SK-N-SH treated with all-trans-retinoic acid at 6 μM for 48 hours (cell line): ENCODE measurements around the gene PYDC1.

Source experiments
- ATAC-seq: fragments of 200-7000 bp; cut with Tn5 transposase; 3 replicates; pipeline ENCODE4 v1.9.1; 2020; ENCODE audit warnings: mild to moderate bottlenecking, moderate library complexity
- ARNTL ChIP-seq: fragments of 450-650 bp; formaldehyde crosslinking; IDR thresholded peaks from 2 replicates; pipeline ENCODE4 v1.5.0; 2020; ENCODE audit warnings: low read depth, mild to moderate bottlenecking, moderate library complexity, borderline replicate concordance
- BACH2 ChIP-seq: fragments of 250-450 bp; sonication (Bioruptor Pico); IDR thresholded peaks from 2 replicates; pipeline ENCODE4 v1.9.0; 2021; ENCODE audit warnings: mild to moderate bottlenecking, borderline replicate concordance
- CREB5 ChIP-seq: fragments of 250-450 bp; sonication (Bioruptor Pico); IDR thresholded peaks from 2 replicates; pipeline ENCODE4 v1.5.1; 2020; ENCODE audit warnings: low read depth, mild to moderate bottlenecking, moderate library complexity
- CSDC2 ChIP-seq: fragments of 250-450 bp; sonication (Bioruptor Pico); IDR thresholded peaks from 2 replicates; pipeline ENCODE4 v1.5.0; 2020; ENCODE audit warnings: mild to moderate bottlenecking, moderate library complexity
- ESRRG ChIP-seq: fragments of 250-450 bp; sonication (Bioruptor Pico); IDR thresholded peaks from 2 replicates; pipeline ENCODE4 v1.6.1; 2021; ENCODE audit warnings: mild to moderate bottlenecking
- GLIS3 ChIP-seq: fragments of 250-450 bp; sonication (Bioruptor Pico); IDR thresholded peaks from 2 replicates; pipeline ENCODE4 v1.5.0; 2020; ENCODE audit warnings: mild to moderate bottlenecking, moderate library complexity
- ISL1 ChIP-seq: fragments of 250-450 bp; sonication (Bioruptor Pico); IDR thresholded peaks from 2 replicates; pipeline ENCODE4 v2.1.2; 2022; ENCODE audit warnings: mild to moderate bottlenecking, moderate library complexity
- PPARA ChIP-seq: fragments of 250-450 bp; sonication (Bioruptor Pico); IDR thresholded peaks from 2 replicates; pipeline ENCODE4 v1.5.0; 2020; ENCODE audit warnings: mild to moderate bottlenecking, borderline replicate concordance
- RARB ChIP-seq: fragments of 250-450 bp; sonication (Bioruptor Pico); IDR thresholded peaks from 2 replicates; pipeline ENCODE4 v1.8.0; 2021; ENCODE audit warnings: mild to moderate bottlenecking, moderate library complexity
- SNAI2 ChIP-seq: fragments of 250-450 bp; sonication (Bioruptor Pico); IDR thresholded peaks from 2 replicates; pipeline ENCODE4 v1.5.0; 2020; ENCODE audit warnings: mild to moderate bottlenecking, moderate library complexity
- TCF4 ChIP-seq: fragments of 250-450 bp; sonication (Bioruptor Pico); IDR thresholded peaks from 2 replicates; pipeline ENCODE4 v1.8.0; 2021; ENCODE audit warnings: mild to moderate bottlenecking, moderate library complexity, borderline replicate concordance
- TOX ChIP-seq: fragments of 250-450 bp; sonication (Bioruptor Pico); IDR thresholded peaks from 2 replicates; pipeline ENCODE4 v1.8.0; 2021; ENCODE audit warnings: mild to moderate bottlenecking, moderate library complexity, borderline replicate concordance
- TSHZ2 ChIP-seq: fragments of 250-450 bp; sonication (Bioruptor Pico); IDR thresholded peaks from 2 replicates; pipeline ENCODE4 v1.5.0; 2020; ENCODE audit warnings: mild to moderate bottlenecking, moderate library complexity
- ZC3H10 ChIP-seq: fragments of 250-450 bp; sonication (Bioruptor Pico); IDR thresholded peaks from 2 replicates; pipeline ENCODE4 v1.5.1; 2021; ENCODE audit warnings: mild to moderate bottlenecking, moderate library complexity
- ZFP3 ChIP-seq: fragments of 250-450 bp; sonication (Bioruptor Pico); IDR thresholded peaks from 2 replicates; pipeline ENCODE4 v1.5.0; 2020; ENCODE audit warnings: mild to moderate bottlenecking, moderate library complexity
- ZFP30 ChIP-seq: fragments of 450-650 bp; formaldehyde crosslinking; IDR thresholded peaks from 2 replicates; pipeline ENCODE4 v1.5.0; 2022; ENCODE audit warnings: mild to moderate bottlenecking, moderate library complexity
- ZNF565 ChIP-seq: fragments of 450-650 bp; formaldehyde crosslinking; conservative IDR thresholded peaks from 2 replicates; pipeline ENCODE4 v1.5.0; 2020; ENCODE audit warnings: low read depth, mild to moderate bottlenecking, moderate library complexity
- ZNF70 ChIP-seq: fragments of 450-650 bp; formaldehyde crosslinking; IDR thresholded peaks from 2 replicates; pipeline ENCODE4 v1.5.0; 2020; ENCODE audit warnings: mild to moderate bottlenecking, moderate library complexity
- ZNF8 ChIP-seq: fragments of 450-650 bp; formaldehyde crosslinking; IDR thresholded peaks from 2 replicates; pipeline ENCODE4 v1.5.0; 2020; ENCODE audit warnings: mild to moderate bottlenecking, moderate library complexity
- TF ChIP-seq, protein P1 (sequence below): fragments of 250-450 bp; sonication (Bioruptor Pico); IDR thresholded peaks from 2 replicates; pipeline ENCODE4 v1.8.0; 2020; ENCODE audit warnings: mild to moderate bottlenecking, moderate library complexity, borderline replicate concordance
- TF ChIP-seq, protein P2 (sequence below): fragments of 250-450 bp; sonication (Bioruptor Pico); IDR thresholded peaks from 2 replicates; pipeline ENCODE4 v1.5.1; 2021; ENCODE audit warnings: mild to moderate bottlenecking, moderate library complexity

PYDC1 gene

GRCh38 chr16:31229501-31229900, 12.6 kb upstream of the PYDC1 start:
- ATAC-seq, result no peak
- TF ChIP-seq, protein P1, sequence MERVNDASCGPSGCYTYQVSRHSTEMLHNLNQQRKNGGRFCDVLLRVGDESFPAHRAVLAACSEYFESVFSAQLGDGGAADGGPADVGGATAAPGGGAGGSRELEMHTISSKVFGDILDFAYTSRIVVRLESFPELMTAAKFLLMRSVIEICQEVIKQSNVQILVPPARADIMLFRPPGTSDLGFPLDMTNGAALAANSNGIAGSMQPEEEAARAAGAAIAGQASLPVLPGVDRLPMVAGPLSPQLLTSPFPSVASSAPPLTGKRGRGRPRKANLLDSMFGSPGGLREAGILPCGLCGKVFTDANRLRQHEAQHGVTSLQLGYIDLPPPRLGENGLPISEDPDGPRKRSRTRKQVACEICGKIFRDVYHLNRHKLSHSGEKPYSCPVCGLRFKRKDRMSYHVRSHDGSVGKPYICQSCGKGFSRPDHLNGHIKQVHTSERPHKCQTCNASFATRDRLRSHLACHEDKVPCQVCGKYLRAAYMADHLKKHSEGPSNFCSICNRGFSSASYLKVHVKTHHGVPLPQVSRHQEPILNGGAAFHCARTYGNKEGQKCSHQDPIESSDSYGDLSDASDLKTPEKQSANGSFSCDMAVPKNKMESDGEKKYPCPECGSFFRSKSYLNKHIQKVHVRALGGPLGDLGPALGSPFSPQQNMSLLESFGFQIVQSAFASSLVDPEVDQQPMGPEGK (CRISPR knock-in tag), result no peak
- TF ChIP-seq ZNF8, result no peak
- no peak for TF ChIP-seq ZFP3
- TF ChIP-seq PPARA (CRISPR knock-in tag), result no peak
- no peak for TF ChIP-seq TCF4 (CRISPR knock-in tag)
- TF ChIP-seq SNAI2 (CRISPR knock-in tag), result no peak
- TF ChIP-seq ARNTL (CRISPR knock-in tag), result no peak
- TF ChIP-seq GLIS3 (CRISPR knock-in tag), result no peak
- TF ChIP-seq ZNF565, result no peak
- no peak for TF ChIP-seq ISL1 (CRISPR knock-in tag)
- TF ChIP-seq RARB (CRISPR knock-in tag), result no peak
- TF ChIP-seq ESRRG, result no peak
- no peak for TF ChIP-seq CSDC2 (CRISPR knock-in tag)
- TF ChIP-seq ZC3H10 (CRISPR knock-in tag), result no peak
- no peak for TF ChIP-seq ZNF70
- no peak for TF ChIP-seq TOX

- ATAC-seq, result no peak
Observed at GRCh38 chr16:31228206-31228605, 11.3 kb upstream of the PYDC1 start.

GRCh38 chr16:31225193-31225592, 8.3 kb upstream of the PYDC1 start:
- ATAC-seq, result no peak
- no peak for TF ChIP-seq CREB5 (CRISPR knock-in tag)
- no peak for TF ChIP-seq BACH2
- TF ChIP-seq TOX, result no peak
- no peak for TF ChIP-seq TSHZ2
- no peak for TF ChIP-seq SNAI2 (CRISPR knock-in tag)

More at GRCh38 chr16:31228206-31228605, 11.3 kb upstream of the PYDC1 start:
- TF ChIP-seq TCF4 (CRISPR knock-in tag) (no peak), ZFP30 (no peak), ISL1 (CRISPR knock-in tag) (no peak), CREB5 (CRISPR knock-in tag) (no peak), TSHZ2 (no peak), ZNF70 (no peak)
- TF ChIP-seq, protein P2, sequence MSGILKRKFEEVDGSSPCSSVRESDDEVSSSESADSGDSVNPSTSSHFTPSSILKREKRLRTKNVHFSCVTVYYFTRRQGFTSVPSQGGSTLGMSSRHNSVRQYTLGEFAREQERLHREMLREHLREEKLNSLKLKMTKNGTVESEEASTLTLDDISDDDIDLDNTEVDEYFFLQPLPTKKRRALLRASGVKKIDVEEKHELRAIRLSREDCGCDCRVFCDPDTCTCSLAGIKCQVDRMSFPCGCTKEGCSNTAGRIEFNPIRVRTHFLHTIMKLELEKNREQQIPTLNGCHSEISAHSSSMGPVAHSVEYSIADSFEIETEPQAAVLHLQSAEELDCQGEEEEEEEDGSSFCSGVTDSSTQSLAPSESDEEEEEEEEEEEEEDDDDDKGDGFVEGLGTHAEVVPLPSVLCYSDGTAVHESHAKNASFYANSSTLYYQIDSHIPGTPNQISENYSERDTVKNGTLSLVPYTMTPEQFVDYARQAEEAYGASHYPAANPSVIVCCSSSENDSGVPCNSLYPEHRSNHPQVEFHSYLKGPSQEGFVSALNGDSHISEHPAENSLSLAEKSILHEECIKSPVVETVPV (CRISPR knock-in tag), result no peak
